HG03159 (cell line): Measurements from ENCODE around the gene SPOCD1.

Experiments
- ATAC-seq: cut with Tn5 transposase; IDR thresholded peaks from one replicate; pipeline ENCODE4 v1.9.1; 2021; ENCODE audit warnings: mild to moderate bottlenecking, moderate library complexity; ENCODE audit not compliant: unreplicated experiment

The SPOCD1 gene

GRCh38 chr1:31788138-31788824 lies 27.5 kb downstream of the SPOCD1 start:
- peak; percentile 71 for ATAC-seq

DNA sequence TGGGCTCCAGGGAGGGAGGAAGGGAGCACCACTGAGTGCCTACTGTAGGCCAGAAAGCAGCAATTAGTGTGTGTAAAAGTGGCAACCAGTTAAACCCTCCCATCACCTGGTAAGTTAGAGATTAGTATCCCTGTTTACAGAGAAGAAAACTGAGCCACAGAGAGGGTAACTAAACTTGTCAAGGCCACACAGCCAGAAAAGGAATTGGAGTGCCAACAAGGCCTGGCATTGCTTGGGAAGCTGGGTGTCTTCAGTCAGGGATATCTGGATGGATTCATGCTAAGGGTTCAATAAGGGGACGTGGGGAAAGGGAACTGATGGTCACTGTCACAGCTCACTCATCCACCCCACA lies 28.1 kb downstream of the SPOCD1 start:
- no peak for ATAC-seq

GRCh38 chr1:31787261-31787660 lies 28.6 kb downstream of the SPOCD1 start:
- no peak for ATAC-seq

- ATAC-seq = no peak
Observed at GRCh38 chr1:31786366-31787060, 29.3 kb downstream of the SPOCD1 start.

- ATAC-seq = no peak
Observed at GRCh38 chr1:31785947-31786290, 29.9 kb downstream of the SPOCD1 start.

- ATAC-seq = no peak
Observed at GRCh38 chr1:31785020-31785946, 30.5 kb downstream of the SPOCD1 start.

- no peak for ATAC-seq
Observed at GRCh38 chr1:31784356-31785019, 31.3 kb downstream of the SPOCD1 start.

- no peak for ATAC-seq
Observed at GRCh38 chr1:31783846-31784245, 32.0 kb downstream of the SPOCD1 start.

- ATAC-seq = no peak
Observed at GRCh38 chr1:31782421-31783410, 33.1 kb downstream of the SPOCD1 start.

- ATAC-seq = no peak
Observed at GRCh38 chr1:31781756-31782371, 34.0 kb downstream of the SPOCD1 start.

DNA sequence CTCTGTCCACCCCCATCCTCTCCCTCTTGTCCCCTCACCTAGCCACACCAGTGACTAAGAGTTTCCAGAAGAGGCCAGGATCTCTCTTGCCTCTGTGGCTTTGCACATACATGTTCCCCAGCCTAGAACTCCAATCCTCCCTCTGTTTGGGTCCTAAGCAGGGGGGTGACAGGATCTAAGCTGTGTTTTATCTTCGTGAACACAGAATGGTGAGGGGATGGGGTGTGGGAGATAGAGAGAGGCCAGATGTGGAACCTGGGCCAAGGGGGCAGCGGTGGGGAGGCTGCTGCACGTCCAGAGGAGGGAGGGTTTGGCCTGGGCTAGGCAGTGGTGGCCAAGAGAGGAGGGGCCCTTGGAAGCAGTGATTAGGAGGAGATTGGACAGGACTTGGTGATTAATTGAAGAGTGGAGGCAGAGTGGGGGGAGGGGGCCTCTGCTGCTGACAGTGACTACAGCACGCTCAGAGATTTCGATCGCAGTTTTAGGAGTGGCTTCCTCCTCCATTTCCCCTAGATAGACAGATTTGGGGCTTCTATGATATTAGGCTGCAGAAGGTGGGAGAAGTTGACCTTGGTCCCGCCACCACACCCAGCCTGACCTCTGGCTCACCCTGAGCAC lies 34.6 kb downstream of the SPOCD1 start:
- ATAC-seq = no peak

- ATAC-seq = no peak
Observed at GRCh38 chr1:31780632-31781031, 35.2 kb downstream of the SPOCD1 start.

DNA sequence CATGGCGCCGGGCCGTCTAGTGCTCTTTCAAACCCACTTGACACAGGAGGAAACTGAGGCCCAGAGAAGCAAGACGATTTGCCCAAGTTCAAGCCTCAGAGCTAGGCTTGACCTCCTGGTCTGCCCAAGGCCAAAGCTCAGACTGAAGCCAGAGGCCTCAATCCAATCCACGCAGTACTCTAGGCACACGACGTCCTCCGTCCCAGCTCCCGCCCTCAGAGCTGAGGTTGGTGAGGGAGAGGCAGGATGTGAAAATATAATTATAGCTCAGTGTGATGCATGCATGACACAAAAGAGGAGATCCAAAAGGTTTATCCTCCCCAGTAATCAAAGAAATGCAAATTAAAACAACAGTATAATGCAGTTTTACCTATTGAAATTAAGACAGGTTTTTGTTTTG lies 36.1 kb downstream of the SPOCD1 start:
- ATAC-seq = no peak

DNA sequence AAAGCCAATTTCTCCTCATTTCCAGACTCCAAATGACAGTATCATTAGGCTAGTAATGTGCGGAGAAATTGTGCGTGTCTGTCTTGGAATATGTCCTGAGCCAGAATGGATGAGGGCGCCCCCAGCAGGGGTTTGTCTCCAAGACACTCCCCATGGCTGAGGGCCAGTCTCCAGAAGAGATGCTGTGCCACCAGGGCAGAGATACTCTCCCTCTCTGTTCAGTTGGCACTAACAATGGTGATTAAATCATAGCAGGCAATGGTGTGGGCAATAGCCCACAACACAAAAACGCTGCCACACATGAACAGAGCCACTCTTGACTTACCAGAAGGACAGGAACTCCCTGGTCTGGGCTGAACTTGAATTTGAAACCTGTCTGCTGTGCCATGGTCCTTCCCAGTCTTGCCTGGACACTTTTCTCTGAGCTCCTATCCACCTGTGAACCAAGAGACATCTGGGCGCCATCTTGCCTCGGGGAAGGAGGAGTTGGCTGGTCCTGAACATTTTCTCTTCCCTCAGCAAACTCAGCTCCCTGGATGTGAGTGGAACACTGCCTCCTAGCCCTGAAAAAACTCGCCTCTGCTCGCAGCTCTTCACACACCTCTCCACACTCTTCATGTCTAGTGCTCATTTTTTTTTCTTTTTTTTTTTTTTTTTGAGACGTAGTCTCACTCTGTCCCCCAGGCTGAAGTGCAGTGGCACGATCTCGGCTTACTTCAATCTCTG lies 36.9 kb downstream of the SPOCD1 start:
- ATAC-seq = no peak

DNA sequence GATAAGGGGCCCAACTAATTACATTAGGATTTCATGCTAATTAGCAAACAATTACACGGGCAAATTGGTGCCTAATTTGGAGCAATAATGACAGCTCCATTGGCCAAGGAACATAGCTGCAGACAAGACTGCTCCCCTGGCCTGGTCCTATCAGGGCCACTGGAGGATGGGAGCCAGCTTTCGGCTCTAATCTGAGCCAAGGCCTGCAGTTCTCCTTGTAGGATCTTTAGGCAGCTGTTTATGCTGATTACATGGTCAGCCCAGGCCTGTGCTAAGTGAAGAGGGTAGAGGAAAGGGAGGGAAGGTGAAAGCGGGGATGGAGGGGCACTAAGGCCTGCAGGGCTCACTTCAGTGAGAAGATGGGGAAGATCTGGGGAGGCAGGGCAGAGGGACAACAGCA lies 39.3 kb downstream of the SPOCD1 start:
- no peak for ATAC-seq

DNA sequence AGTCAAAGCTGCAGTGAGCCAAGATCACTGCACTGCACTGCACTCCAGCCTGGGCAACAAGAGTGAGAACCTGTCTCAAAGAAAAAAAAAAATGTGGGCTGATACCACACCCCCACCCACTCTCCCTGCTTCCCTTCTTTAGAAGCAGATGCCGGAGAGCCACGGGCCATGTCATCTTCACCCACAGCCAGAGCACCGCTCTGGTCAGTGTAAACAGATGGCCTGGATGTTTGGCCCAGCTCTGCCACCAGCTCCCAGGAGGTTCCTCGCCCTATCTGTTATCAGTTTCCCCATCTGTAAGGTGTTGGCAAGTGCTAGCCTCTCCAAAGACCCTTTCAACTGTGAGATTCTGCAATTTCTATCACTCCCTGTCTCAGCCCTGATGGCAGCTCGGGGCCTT lies 39.8 kb downstream of the SPOCD1 start:
- ATAC-seq = no peak

- no peak for ATAC-seq
Observed at GRCh38 chr1:31775210-31775999, 40.4 kb downstream of the SPOCD1 start.

- no peak for ATAC-seq
Observed at GRCh38 chr1:31774495-31774894, 41.3 kb downstream of the SPOCD1 start.
